ENCODE results near the gene VPS25. TPM values are rescaled to one million over a fixed set of nuclear protein-coding genes. Genes with fewer than 3 reads are reported as not detected.

Gene VPS25
- total RNA-seq: 50.6 and 55.1 TPM in 2 replicates

DNA sequence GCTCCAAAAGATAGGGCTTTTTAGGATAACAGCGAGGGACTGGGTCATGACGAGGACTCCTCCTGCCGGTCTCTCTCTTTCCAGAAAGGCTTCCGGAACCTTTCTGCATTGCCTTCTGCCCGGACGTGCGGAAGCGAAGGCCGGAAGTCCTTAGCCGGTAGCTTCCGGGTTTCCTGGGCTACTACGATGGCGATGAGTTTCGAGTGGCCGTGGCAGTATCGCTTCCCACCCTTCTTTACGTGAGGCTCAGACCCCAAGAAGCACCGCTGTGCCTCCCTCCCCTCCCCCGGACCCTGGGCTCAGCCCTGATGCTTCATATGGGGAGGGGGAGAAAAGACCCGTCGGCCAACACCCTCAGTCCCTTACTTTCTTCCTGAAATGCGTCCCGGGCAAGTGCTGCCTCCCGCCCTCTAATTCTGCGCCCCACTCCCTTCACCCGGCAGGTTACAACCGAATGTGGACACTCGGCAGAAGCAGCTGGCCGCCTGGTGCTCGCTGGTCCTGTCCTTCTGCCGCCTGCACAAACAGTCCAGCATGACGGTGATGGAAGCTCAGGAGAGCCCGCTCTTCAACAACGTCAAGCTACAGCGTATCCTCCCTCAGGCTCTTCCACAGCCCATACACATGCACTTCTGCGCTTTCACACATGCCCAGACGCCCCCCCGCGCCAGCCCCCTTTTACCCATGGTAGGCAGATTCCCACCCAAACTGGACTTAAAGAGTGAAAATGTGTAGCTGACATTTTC, at the start of gene VPS25:
VPS25 (plus strand) TSS at position 160 of the 746 bp plus-strand sequence; CDS start at position 187, 27 bp downstream.

DNA sequence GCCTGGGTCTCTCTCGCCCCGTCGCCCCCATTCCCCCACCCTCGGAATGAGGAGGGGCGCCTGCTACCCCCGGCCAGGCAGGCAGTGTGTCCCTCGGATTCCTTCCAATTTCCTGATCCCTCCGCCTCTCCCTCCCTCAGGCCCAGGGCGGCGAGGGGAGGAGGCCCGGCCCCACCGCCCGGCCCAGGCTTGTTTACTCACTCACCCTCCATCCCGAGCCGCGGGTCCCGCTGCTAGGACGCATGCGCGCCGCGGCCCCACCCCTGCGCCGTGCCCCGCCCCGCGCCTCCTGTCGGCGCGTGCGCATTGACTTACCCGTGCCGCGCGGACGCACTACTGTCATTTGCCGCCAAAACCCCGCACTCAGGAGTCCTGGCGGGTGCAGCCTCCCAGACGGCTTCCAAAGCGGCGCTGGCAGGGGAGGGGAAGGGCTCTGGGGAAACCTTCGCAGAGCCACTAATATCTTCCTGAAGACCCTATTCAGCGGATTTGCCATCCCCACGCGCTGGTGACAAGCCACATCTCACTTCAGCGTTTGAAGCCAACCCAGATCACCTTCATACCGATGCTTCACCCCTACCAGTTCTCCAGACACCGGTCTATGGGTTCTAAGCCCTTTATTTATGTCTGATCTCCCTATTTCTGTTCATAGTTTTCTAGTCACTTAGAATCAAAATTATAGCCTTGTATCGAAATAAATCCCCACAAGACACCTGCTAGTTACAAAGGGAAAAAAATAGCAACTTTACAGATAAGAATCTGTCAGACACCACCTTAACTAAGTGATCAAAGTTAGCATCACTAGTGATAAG, 28.2 kb upstream of the VPS25 start, which contains the start of gene EZH1:
EZH1 (minus strand) TSS at position 235 of the 812 bp plus-strand sequence. CDS start 16,099 bp downstream, outside the sequence.

DNA sequence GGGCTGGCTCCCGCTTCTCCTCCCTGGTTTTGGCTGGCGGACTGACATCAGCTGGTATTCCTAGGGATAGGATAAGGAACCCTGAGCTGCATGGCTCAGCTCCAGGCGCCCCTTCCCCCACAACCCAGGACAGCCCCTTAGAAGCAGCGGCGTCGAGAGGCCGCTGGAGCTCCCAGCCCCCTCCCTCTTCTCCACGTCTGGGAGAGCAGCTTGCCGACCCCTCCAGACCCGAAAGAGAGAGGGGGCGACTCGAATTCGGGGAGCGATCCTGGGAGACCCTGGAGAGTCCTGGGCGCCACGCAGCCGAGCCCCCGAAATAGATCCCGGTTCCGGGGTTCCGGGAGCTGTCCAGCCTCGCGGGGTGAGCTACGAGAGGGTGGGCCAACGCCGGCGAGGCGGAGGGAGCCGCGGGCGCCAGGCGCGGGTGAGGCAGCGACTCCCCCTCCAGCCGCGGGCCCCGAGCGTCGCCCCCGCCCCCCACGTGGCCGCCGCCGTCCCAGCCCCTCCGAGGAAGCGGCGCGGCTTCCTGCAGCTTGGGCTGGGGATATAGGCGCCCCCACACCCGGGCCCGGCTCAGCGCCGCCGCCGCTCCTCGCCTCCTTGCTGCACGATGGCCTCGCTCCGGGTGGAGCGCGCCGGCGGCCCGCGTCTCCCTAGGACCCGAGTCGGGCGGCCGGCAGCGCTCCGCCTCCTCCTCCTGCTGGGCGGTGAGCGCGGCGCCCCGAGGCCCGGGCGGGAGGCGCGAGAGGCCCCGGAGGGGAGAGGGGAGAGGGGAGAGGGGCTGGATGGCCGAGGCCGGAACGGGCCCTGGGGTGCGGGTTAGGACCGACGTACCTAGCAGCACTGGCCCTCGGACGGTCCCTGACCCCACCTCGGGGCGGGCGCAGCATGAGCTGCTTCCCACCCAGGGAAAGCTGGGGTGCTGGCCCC, 12.3 kb upstream of the VPS25 start, which contains the start of gene RAMP2:
RAMP2 (plus strand) TSS at position 576 of the 930 bp plus-strand sequence; CDS start at position 611, 35 bp downstream.

DNA sequence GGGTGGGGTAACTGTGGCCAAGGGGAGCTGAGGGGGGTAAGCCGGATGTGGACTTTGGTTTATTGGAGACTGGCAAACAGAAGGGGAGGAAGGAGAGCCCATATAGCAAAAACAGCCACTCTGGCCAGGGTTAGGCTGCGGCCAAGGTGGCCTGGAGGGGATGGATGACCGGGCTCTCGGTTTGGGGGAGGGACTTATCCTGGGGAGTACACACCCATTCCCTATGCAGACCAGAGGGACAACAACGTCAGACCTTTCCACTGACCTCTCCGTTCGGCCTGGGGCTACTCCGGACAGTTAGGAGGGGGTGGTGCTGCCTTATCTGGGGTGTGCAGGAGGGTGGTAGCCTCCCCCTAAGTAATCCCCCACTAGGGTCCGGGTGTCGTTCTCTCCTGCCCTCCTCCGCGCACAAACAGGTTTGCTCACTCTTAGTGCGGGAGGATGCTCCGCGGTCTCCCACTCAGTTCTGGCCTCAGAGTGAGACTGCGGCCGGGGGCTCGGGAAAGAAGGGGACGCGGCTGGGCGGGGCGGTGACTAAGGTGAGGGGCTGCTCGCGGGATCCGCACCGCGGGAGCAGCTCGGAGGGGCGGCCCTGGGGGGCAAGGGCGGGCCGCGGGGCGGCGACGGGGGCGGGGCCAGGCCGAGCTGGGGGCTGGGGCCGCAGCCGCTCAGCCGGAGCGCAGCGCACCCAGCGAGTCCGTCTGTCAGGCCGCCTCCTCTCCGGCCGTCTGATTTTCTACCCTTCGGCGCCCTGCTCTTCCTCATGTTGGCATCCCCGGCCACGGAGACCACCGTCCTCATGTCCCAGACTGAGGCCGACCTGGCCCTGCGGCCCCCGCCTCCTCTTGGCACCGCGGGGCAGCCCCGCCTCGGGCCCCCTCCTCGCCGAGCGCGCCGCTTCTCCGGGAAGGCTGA, 6.9 kb downstream of the VPS25 start, which contains the start of gene WNK4:
WNK4 (plus strand) TSS at position 675 of the 915 bp plus-strand sequence; CDS start at position 764, 89 bp downstream.

DNA sequence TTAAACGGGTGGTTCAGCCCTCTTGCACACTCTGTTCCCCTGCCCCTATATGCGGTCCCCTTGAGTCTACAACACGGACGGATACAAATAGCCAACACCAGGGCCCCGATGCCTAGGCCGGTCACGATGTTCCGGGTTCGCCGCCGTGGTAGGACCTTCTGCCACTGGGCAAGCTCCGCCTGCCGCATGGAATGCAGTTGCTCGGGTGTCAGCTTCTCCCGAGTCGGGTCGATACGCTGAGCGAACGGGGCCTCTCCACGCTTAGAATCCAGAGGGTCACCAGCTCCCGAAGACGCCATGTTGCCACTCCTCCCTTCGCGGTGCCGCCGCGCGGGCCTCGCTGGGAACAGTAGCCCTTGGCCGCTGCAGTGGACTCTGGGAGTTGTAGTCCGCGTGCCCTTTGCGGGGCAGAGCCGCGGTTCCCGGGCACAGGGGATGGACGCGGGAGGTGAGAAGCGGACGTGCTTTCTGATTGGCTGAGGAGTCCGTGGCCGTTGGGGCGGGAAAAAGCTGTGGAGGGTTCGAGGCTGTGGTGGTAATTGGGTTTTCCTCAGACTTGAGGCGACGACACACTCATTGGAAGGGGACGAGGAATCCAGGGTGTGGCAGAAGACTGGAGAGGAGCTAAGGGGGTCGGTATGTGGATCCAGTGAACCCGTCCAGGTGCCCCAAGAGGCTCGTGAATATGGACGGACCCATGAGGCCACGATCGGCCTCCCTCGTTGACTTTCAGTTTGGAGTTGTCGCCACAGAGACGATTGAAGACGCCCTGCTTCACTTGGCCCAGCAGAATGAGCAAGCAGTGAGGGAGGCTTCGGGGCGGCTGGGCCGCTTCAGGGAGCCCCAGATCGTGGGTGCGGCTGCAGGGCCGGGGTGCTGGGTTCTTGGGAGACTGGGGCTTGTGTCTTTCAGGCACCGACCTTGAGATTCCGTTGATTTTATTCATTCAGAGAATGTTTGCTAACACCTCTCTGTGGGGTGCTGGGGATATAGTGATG, 25.4 kb downstream of the VPS25 start, which contains the start of the genes CNTD1 and COA3:
CNTD1 (plus strand) TSS at position 479 of the 998 bp plus-strand sequence; CDS start at position 686, 207 bp downstream.
COA3 (minus strand) TSS at position 322 of the 998 bp plus-strand sequence; CDS start at position 299, 23 bp downstream.

Small RNA genes within 50 kb of the gene (small RNA-seq; reads per million reads assigned to genes)
- gene HMGN2P15: not detected
- gene MIR6781: not detected

Other genes with a start within 250 kb of the VPS25 start
- 25.4 and 29.1 TPM in 2 replicates for gene NAGLU, start 237.2 kb upstream of the VPS25 start, total RNA-seq
- 1.5 and 4.3 TPM in 2 replicates for gene HSD17B1, start 220.5 kb upstream of the VPS25 start, total RNA-seq
- gene COASY, start 211.3 kb upstream of the VPS25 start, total RNA-seq: 16.9 and 26.0 TPM in 2 replicates
- 37.5 and 47.7 TPM in 2 replicates for gene MLX, start 206.3 kb upstream of the VPS25 start, total RNA-seq
- gene PSMC3IP, start 195.7 kb upstream of the VPS25 start, total RNA-seq: 5.1 and 8.0 TPM in 2 replicates
- gene RETREG3, start 164.1 kb upstream of the VPS25 start, total RNA-seq: 41.5 and 53.2 TPM in 2 replicates
- 55.9 and 60.2 TPM in 2 replicates for gene TUBG1, start 163.8 kb upstream of the VPS25 start, total RNA-seq
- 12.9 TPM in 2 replicates for gene TUBG2, start 114.2 kb upstream of the VPS25 start, total RNA-seq
- gene PLEKHH3, start 96.5 kb upstream of the VPS25 start, total RNA-seq: 11.8 and 12.9 TPM in 2 replicates
- 2.2 and 3.9 TPM in 2 replicates for gene CCR10, start 91.6 kb upstream of the VPS25 start, total RNA-seq
- gene CNTNAP1, start 90.9 kb upstream of the VPS25 start, total RNA-seq: 15.8 and 16.8 TPM in 2 replicates
- gene EZH1, start 28.4 kb upstream of the VPS25 start, total RNA-seq: 26.5 and 26.6 TPM in 2 replicates
- 0.73 TPM in 1 of 2 replicates, not detected in the other for gene RAMP2, start 12.2 kb upstream of the VPS25 start, total RNA-seq
- gene WNK4, start 7.2 kb downstream of the VPS25 start, total RNA-seq: 0.59 TPM in 1 of 2 replicates, not detected in the other
- gene COA3, start 25.3 kb downstream of the VPS25 start, total RNA-seq: 54.0 and 61.0 TPM in 2 replicates
- not detected in 2 replicates for gene CNTD1, start 25.4 kb downstream of the VPS25 start, total RNA-seq
- gene BECN1, start 50.8 kb downstream of the VPS25 start, total RNA-seq: 63.6 and 66.3 TPM in 2 replicates
- 101 and 117 TPM in 2 replicates for gene PSME3, start 59.9 kb downstream of the VPS25 start, total RNA-seq
- 0.73 and 1.4 TPM in 2 replicates for gene AOC2, start 71.1 kb downstream of the VPS25 start, total RNA-seq
- 0.20 and 0.37 TPM in 2 replicates for gene AOC3, start 77.8 kb downstream of the VPS25 start, total RNA-seq
- not detected in 2 replicates for gene G6PC1, start 127.3 kb downstream of the VPS25 start, total RNA-seq
- 14.3 and 15.2 TPM in 2 replicates for gene AARSD1, start 191.0 kb downstream of the VPS25 start, total RNA-seq
- not detected in 2 replicates for gene PTGES3L, start 206.6 kb downstream of the VPS25 start, total RNA-seq
- gene RUNDC1, start 207.1 kb downstream of the VPS25 start, total RNA-seq: 4.8 and 7.2 TPM in 2 replicates
- 1,167 and 2,306 TPM in 2 replicates for gene RPL27, start 225.0 kb downstream of the VPS25 start, total RNA-seq
- 17.2 and 33.1 TPM in 2 replicates for gene IFI35, start 233.3 kb downstream of the VPS25 start, total RNA-seq
- 304 and 349 TPM in 2 replicates for gene VAT1, start 248.9 kb downstream of the VPS25 start, total RNA-seq

All from subcutaneous preadipocyte (primary cell).